ENCODE data around the gene OR2D3. TPM values are rescaled to one million over a fixed set of nuclear protein-coding genes. Genes with fewer than 3 reads are reported as not detected.
"Not testable (repeated sequence)": the region's sequence is repeated elsewhere in the genome, so short reads cannot be mapped to it uniquely, and the experiment has no call there.

OR2D3 gene
- total RNA-seq, 2 donors from 2014 or later, result not detected

DNA sequence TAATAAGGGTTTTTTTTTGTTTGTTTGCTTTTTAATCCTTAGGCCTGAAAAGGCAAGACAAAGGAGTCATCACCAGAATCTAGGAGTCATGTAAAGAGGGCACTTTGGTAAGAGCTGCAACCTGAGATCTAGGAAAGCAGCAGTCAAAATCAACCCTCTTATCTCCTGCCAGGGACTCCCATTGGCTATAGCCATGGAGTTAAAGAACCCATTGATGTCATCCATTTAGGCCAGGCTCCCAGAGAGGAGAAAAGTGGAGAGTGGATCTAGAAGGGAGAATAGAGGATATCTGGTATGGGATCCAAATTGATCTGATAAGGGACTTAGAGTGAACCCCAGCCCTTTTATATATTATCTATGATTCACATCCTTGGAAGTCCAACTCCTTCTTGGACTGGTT, 41.3 kb downstream of the OR2D3 start:
- Histone ChIP-seq H3K27me3 (replicated peaks; ENCODE audit: insufficient read depth) (no peaks in the 10 kb centered on the region), H3K27ac (no peak overlapping the region), H3K36me3 (no peaks in the 10 kb centered on the region), H3K9me3 (no peaks in the 10 kb centered on the region), H3K4me1 (ENCODE audit: control insufficient read depth in 1 of 2, low read depth in 2 of 2) (no peaks in the 10 kb centered on the region), H3K4me3 (no peak overlapping the region)
- TF ChIP-seq, protein P1, sequence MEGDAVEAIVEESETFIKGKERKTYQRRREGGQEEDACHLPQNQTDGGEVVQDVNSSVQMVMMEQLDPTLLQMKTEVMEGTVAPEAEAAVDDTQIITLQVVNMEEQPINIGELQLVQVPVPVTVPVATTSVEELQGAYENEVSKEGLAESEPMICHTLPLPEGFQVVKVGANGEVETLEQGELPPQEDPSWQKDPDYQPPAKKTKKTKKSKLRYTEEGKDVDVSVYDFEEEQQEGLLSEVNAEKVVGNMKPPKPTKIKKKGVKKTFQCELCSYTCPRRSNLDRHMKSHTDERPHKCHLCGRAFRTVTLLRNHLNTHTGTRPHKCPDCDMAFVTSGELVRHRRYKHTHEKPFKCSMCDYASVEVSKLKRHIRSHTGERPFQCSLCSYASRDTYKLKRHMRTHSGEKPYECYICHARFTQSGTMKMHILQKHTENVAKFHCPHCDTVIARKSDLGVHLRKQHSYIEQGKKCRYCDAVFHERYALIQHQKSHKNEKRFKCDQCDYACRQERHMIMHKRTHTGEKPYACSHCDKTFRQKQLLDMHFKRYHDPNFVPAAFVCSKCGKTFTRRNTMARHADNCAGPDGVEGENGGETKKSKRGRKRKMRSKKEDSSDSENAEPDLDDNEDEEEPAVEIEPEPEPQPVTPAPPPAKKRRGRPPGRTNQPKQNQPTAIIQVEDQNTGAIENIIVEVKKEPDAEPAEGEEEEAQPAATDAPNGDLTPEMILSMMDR (IDR thresholded peaks at IDR 0.05), result no peak
- no peak for DNase-seq (ENCODE audit: low spot score)
- no peak for ATAC-seq (ENCODE audit: insufficient number of reproducible peaks, low FRiP score, low read depth)

DNA sequence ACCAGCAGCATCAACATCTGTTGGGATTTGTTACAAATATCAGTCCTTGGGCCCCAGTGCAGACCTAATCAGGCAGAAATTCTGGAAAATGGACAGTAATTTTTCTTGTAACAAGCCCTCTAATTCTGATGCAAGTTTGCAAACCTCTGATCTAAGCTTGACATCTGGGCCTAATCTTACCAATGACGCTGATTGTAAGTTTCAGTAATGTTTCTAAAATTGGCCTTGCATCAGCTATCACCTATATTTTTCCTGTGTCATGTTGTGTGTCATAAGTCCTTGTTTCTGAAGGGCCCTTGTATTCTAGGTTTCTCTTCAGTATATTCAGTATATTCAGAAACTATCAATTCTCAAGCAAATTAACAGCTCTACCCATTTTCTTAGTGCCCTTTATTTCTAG, 41.9 kb downstream of the OR2D3 start:
- H3K27me3 ChIP-seq (replicated peaks; ENCODE audit: insufficient read depth), result no peaks in the 10 kb centered on the region
- no peak for ATAC-seq (ENCODE audit: insufficient number of reproducible peaks, low FRiP score, low read depth)
- H3K4me3 ChIP-seq, result no peak overlapping the region
- no peaks in the 10 kb centered on the region for H3K4me1 ChIP-seq (ENCODE audit: control insufficient read depth in 1 of 2, low read depth in 2 of 2)
- no peak for DNase-seq (ENCODE audit: low spot score)
- no peak overlapping the region for H3K27ac ChIP-seq
- TF ChIP-seq, protein P1 (IDR thresholded peaks at IDR 0.05), result no peak
- no peaks in the 10 kb centered on the region for H3K36me3 ChIP-seq
- no peaks in the 10 kb centered on the region for H3K9me3 ChIP-seq

DNA sequence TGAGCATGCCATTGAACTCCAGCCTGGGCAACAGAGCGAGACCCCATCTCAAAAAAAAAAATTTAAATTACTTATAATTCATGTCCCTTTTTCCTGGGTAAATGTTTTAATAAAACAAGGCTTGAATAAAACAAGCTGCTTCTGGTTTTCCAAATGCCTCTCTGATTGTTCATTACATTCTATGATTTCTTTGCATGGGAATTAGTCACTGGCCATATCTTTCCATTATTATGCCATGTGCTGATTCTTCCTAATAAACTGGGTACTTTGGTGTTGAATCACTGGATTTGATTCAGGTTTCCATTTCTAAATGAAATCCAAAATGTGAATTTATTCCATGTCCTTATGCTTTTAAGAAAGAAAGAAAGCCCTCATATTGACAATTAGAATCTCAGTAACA, 48.0 kb downstream of the OR2D3 start:
- Histone ChIP-seq H3K27ac (no peak overlapping the region), H3K36me3 (no peaks in the 10 kb centered on the region), H3K4me1 (ENCODE audit: control insufficient read depth in 1 of 2, low read depth in 2 of 2) (no peaks in the 10 kb centered on the region), H3K27me3 (replicated peaks; ENCODE audit: insufficient read depth) (no peaks in the 10 kb centered on the region), H3K9me3 (no peaks in the 10 kb centered on the region), H3K4me3 (no peak overlapping the region)
- no peak for DNase-seq (ENCODE audit: low spot score)
- ATAC-seq (ENCODE audit: insufficient number of reproducible peaks, low FRiP score, low read depth), result no peak
- TF ChIP-seq, protein P1 (IDR thresholded peaks at IDR 0.05), result no peak

DNA sequence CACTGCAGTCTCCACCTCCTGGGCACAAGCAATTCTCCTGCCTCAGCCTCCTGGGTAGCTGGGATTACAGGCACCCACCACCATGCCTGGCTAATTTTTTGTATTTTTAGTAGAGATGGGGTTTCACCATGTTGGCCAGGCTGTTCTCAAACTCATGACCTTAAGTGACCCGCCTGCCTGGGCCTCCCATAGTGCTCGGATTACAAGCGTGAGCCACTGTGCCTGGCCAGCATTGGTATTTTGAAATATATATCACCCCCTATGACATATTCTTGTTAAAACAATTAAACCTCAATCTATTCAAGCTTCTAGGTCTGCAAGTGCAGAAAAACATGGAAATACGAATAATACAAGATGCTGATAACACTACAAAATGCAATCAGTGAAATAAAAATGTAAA, 49.1 kb downstream of the OR2D3 start:
- H3K9me3 ChIP-seq; H3K27me3 ChIP-seq (replicated peaks; ENCODE audit: insufficient read depth); H3K36me3 ChIP-seq; H3K4me3 ChIP-seq; H3K27ac ChIP-seq; H3K4me1 ChIP-seq (ENCODE audit: control insufficient read depth in 1 of 2, low read depth in 2 of 2); DNase-seq (ENCODE audit: low spot score); ATAC-seq (ENCODE audit: insufficient number of reproducible peaks, low FRiP score, low read depth): not testable (repeated sequence)

Other genes starting within 250 kb of the OR2D3 start
- gene MRPL17, start 237.7 kb upstream of the OR2D3 start, total RNA-seq, result 10 to 100 TPM; 20.6 to 53.6 TPM
- under 1 TPM in 1 of 2 donors, not detected in 1; 0.35 TPM for gene OR2AG2, start 149.0 kb upstream of the OR2D3 start, total RNA-seq
- gene OR2AG1, start 138.0 kb upstream of the OR2D3 start, total RNA-seq, result not detected
- gene OR6A2, start 121.3 kb upstream of the OR2D3 start, total RNA-seq, result under 1 TPM in 1 of 2 donors, not detected in 1; 0.35 TPM
- gene OR10A5, start 75.3 kb upstream of the OR2D3 start, total RNA-seq, result not detected
- gene OR10A2, start 57.9 kb upstream of the OR2D3 start, total RNA-seq, result not detected
- gene OR10A4, start 44.4 kb upstream of the OR2D3 start, total RNA-seq, result not detected
- 1 to 10 TPM in 1 of 2 donors, not detected in 1; 1.3 TPM for gene OR2D2, start 28.5 kb upstream of the OR2D3 start, total RNA-seq
- gene ZNF215, start 5.4 kb downstream of the OR2D3 start, total RNA-seq, result 1 to 10 TPM; 1.5 to 1.8 TPM
- gene ZNF214, start 99.3 kb downstream of the OR2D3 start, total RNA-seq, result 1 to 10 TPM in 1 of 2 donors, under 1 TPM in 1; 0.68 to 2.3 TPM
- gene NLRP14, start 99.5 kb downstream of the OR2D3 start, total RNA-seq, result not detected
- not detected for gene RBMXL2, start 168.0 kb downstream of the OR2D3 start, total RNA-seq